GM23338 (cell line): ENCODE data around the gene IL19. TPM values are rescaled to one million over a fixed set of nuclear protein-coding genes. Genes with fewer than 3 reads are reported as not detected.

Experiments
- ATAC-seq: fragments of 200-7000 bp; cut with Tn5 transposase; 3 replicates; pipeline ENCODE4 v1.9.1; 2020
- DNase-seq: peaks from one replicate; pipeline ENCODE4 v3.0.0-alpha.2; 2015; ENCODE audit warnings: low spot score
- H2AFZ ChIP-seq: fragments of 200-600 bp; sonication (generic); 2 replicates; pipeline ENCODE4 v1.8.0; 2016; ENCODE audit warnings: antibody characterized with exemption, mild to moderate bottlenecking, moderate library complexity
- H3F3A ChIP-seq: fragments of 200-600 bp; sonication (generic); replicated peaks from 2 replicates; pipeline ENCODE4 v1.8.0; 2017; ENCODE audit warnings: antibody characterized with exemption, mixed run types, low read depth
- H3K27ac ChIP-seq: fragments of 200-600 bp; sonication (generic); 2 replicates; pipeline ENCODE4 v1.6.1; 2016; ENCODE audit warnings: low read depth
- H3K27me3 ChIP-seq: fragments of 200-600 bp; sonication (generic); 2 replicates; pipeline ENCODE4 v1.8.0; 2016; ENCODE audit warnings: mild to moderate bottlenecking, mixed run types, moderate library complexity; ENCODE audit not compliant: insufficient read depth
- H3K36me3 ChIP-seq: fragments of 200-600 bp; sonication (generic); 2 replicates; pipeline ENCODE4 v1.8.0; 2016; ENCODE audit warnings: mild to moderate bottlenecking; ENCODE audit not compliant: insufficient read depth
- H3K4me1 ChIP-seq: fragments of 200-600 bp; sonication (generic); 2 replicates; pipeline ENCODE4 v1.8.0; 2016; ENCODE audit warnings: mild to moderate bottlenecking, moderate library complexity; ENCODE audit not compliant: insufficient read depth
- H3K4me2 ChIP-seq: fragments of 200-600 bp; sonication (generic); 2 replicates; pipeline ENCODE4 v1.7.1; 2017; ENCODE audit warnings: mixed run types
- H3K4me3 ChIP-seq: fragments of 200-600 bp; sonication (generic); 2 replicates; pipeline ENCODE4 v1.6.1; 2016; ENCODE audit warnings: mixed run types
- H3K79me2 ChIP-seq: fragments of 200-600 bp; sonication (generic); replicated peaks from 2 replicates; pipeline ENCODE4 v1.8.0; 2017; ENCODE audit warnings: mild to moderate bottlenecking; ENCODE audit not compliant: insufficient read depth
- H3K9me2 ChIP-seq: fragments of 200-600 bp; sonication (generic); 2 replicates; pipeline ENCODE4 v1.8.0; 2017; ENCODE audit not compliant: insufficient read depth
- H4K20me1 ChIP-seq: fragments of 200-600 bp; sonication (generic); replicated peaks from 2 replicates; pipeline ENCODE4 v1.8.0; 2017; ENCODE audit warnings: mild to moderate bottlenecking; ENCODE audit not compliant: insufficient read depth
- H3K27ac Mint-ChIP-seq: 2 replicates; pipeline ENCODE4 v1.8.0; 2020; ENCODE audit warnings: inconsistent platforms, mild to moderate bottlenecking, moderate library complexity, mixed read lengths
- H3K27me3 Mint-ChIP-seq: 3 replicates; pipeline ENCODE4 v1.8.0; 2022; ENCODE audit warnings: low read depth, mild to moderate bottlenecking, moderate library complexity, mixed read lengths, inconsistent platforms; ENCODE audit not compliant: insufficient read depth, poor library complexity
- H3K36me3 Mint-ChIP-seq: 3 replicates; pipeline ENCODE4 v1.8.0; 2021; ENCODE audit warnings: low read depth, mild to moderate bottlenecking, inconsistent platforms, moderate library complexity, mixed read lengths
- H3K4me1 Mint-ChIP-seq: 3 replicates; pipeline ENCODE4 v1.8.0; 2020; ENCODE audit warnings: mild to moderate bottlenecking, inconsistent platforms, mixed read lengths
- H3K4me3 Mint-ChIP-seq: 3 replicates; pipeline ENCODE4 v1.8.0; 2021; ENCODE audit warnings: moderate library complexity, mild to moderate bottlenecking, inconsistent platforms, mixed read lengths
- H3K9me3 Mint-ChIP-seq: 3 replicates; pipeline ENCODE4 v1.8.0; 2020; ENCODE audit warnings: moderate library complexity, mild to moderate bottlenecking, inconsistent platforms, mixed read lengths
- EZH2 ChIP-seq: fragments of 200-600 bp; sonication (generic); IDR thresholded peaks from one replicate; pipeline ENCODE4 v1.8.0; 2017; ENCODE audit warnings: antibody characterized with exemption, mild to moderate bottlenecking, low read depth; ENCODE audit not compliant: unreplicated experiment
- EZH2phosphoT487 ChIP-seq: fragments of 200-600 bp; sonication (generic); IDR thresholded peaks from one replicate; pipeline ENCODE4 v1.8.1; 2018; ENCODE audit warnings: antibody characterized with exemption; ENCODE audit not compliant: unreplicated experiment
- JUNB ChIP-seq: IDR thresholded peaks from one replicate; pipeline ENCODE4 v1.6.1; 2016; ENCODE audit warnings: antibody characterized with exemption; ENCODE audit not compliant: unreplicated experiment
- NANOG ChIP-seq: IDR thresholded peaks from 2 replicates; pipeline ENCODE4 v1.6.1; 2016; ENCODE audit warnings: antibody characterized with exemption, borderline replicate concordance
- POLR2AphosphoS5 ChIP-seq: IDR thresholded peaks from 2 replicates; pipeline ENCODE4 v1.6.1; 2016; ENCODE audit warnings: antibody characterized with exemption, low read depth
- STAT1 ChIP-seq: IDR thresholded peaks from one replicate; pipeline ENCODE4 v1.6.1; 2016; ENCODE audit warnings: antibody characterized with exemption; ENCODE audit not compliant: unreplicated experiment
- ZNF114 ChIP-seq: fragments of 250-450 bp; sonication (Bioruptor Pico); IDR thresholded peaks from 2 replicates; pipeline ENCODE4 v1.5.0; 2020; ENCODE audit warnings: mild to moderate bottlenecking, moderate library complexity
- ZNF331 ChIP-seq: fragments of 250-450 bp; sonication (Bioruptor Pico); IDR thresholded peaks from 2 replicates; pipeline ENCODE4 v1.5.0; 2020; ENCODE audit warnings: low read depth, mild to moderate bottlenecking, moderate library complexity
- polyA plus RNA-seq: library from polyadenylated mRNA; unstranded; fragments of >200 nt; fragmentation: Nextera tagmentation; extraction: Ambion mirVana; gene quantifications from 2 replicates; pipeline ENCODE4 v1.2.1, GENCODE V29; 2016
- total RNA-seq: library from RNA; depleted of rRNA; stranded (reverse); fragments of >200 nt; shearing (Covaris generic); gene quantifications from 2 replicates; pipeline ENCODE4 v1.2.3, GENCODE V29; 2014
- TF ChIP-seq, protein P1 (sequence below): IDR thresholded peaks from one replicate; pipeline ENCODE4 v1.6.1; 2018; ENCODE audit warnings: antibody characterized with exemption; ENCODE audit not compliant: unreplicated experiment
- TF ChIP-seq, protein P2 (sequence below), 2 experiments: fragments of 200-600 bp in 1 of 2; sonication (generic) in 1 of 2; conservative IDR thresholded peaks; 2 replicates each; pipeline versions ENCODE4 v1.5.1 to v1.6.1; 2016 to 2017; ENCODE audit warnings: antibody characterized with exemption in 2 of 2, low read depth in 2 of 2, mild to moderate bottlenecking in 2 of 2, moderate library complexity in 1 of 2
- TF ChIP-seq, protein P3 (sequence below): IDR thresholded peaks from 2 replicates; pipeline ENCODE4 v1.6.1; 2016; ENCODE audit warnings: antibody characterized with exemption
- TF ChIP-seq, protein P4 (sequence below): fragments of 250-450 bp; sonication (Bioruptor Pico); IDR thresholded peaks from 2 replicates; pipeline ENCODE4 v1.5.0; 2020; ENCODE audit warnings: mild to moderate bottlenecking, moderate library complexity

IL19 gene
- total and polyA plus RNA-seq, 2 experiments from 2014 or later = not detected

DNA sequence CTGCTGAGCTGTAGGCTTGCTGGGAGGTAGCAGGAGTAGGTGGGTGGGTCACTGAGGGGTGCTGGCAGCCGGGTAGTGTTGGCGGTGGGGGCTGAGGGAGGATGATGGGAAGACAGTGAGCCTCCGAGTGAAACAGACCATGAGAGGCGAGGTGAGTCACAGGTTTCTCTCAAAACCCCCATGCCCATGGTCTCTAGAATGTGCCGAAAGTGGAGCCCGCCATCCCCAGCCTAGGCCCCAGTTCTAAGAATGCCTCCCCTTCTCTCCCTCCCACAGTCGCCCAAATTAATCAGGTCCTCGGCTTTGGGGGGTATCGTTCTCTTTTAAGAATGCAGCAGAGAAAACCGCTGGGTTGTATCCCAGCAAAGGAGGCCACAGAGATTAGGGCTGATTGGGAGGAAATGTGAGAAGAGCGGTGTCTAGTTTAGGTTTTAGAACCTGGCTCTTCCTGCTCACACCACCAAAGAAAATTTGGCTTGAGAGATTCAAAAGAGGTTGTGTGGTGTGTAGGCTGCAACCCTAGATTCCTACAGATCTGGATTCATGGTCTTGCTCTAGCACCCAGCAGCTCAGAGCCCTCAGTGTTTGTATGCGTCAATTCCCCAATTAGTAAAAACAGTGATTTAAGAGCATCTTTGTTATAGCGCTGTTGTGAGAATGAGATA, 27.7 kb upstream of the IL19 start (continued):
- TF ChIP-seq, protein P1, sequence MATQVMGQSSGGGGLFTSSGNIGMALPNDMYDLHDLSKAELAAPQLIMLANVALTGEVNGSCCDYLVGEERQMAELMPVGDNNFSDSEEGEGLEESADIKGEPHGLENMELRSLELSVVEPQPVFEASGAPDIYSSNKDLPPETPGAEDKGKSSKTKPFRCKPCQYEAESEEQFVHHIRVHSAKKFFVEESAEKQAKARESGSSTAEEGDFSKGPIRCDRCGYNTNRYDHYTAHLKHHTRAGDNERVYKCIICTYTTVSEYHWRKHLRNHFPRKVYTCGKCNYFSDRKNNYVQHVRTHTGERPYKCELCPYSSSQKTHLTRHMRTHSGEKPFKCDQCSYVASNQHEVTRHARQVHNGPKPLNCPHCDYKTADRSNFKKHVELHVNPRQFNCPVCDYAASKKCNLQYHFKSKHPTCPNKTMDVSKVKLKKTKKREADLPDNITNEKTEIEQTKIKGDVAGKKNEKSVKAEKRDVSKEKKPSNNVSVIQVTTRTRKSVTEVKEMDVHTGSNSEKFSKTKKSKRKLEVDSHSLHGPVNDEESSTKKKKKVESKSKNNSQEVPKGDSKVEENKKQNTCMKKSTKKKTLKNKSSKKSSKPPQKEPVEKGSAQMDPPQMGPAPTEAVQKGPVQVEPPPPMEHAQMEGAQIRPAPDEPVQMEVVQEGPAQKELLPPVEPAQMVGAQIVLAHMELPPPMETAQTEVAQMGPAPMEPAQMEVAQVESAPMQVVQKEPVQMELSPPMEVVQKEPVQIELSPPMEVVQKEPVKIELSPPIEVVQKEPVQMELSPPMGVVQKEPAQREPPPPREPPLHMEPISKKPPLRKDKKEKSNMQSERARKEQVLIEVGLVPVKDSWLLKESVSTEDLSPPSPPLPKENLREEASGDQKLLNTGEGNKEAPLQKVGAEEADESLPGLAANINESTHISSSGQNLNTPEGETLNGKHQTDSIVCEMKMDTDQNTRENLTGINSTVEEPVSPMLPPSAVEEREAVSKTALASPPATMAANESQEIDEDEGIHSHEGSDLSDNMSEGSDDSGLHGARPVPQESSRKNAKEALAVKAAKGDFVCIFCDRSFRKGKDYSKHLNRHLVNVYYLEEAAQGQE = no peak
- TF ChIP-seq EZH2 (no peak), ZNF331 (CRISPR knock-in tag) (no peak), JUNB (no peak), POLR2AphosphoS5 (no peak), EZH2phosphoT487 (no peak), ZNF114 (CRISPR knock-in tag) (no peak), NANOG (no peak), STAT1 (no peak)
- TF ChIP-seq, protein P2, sequence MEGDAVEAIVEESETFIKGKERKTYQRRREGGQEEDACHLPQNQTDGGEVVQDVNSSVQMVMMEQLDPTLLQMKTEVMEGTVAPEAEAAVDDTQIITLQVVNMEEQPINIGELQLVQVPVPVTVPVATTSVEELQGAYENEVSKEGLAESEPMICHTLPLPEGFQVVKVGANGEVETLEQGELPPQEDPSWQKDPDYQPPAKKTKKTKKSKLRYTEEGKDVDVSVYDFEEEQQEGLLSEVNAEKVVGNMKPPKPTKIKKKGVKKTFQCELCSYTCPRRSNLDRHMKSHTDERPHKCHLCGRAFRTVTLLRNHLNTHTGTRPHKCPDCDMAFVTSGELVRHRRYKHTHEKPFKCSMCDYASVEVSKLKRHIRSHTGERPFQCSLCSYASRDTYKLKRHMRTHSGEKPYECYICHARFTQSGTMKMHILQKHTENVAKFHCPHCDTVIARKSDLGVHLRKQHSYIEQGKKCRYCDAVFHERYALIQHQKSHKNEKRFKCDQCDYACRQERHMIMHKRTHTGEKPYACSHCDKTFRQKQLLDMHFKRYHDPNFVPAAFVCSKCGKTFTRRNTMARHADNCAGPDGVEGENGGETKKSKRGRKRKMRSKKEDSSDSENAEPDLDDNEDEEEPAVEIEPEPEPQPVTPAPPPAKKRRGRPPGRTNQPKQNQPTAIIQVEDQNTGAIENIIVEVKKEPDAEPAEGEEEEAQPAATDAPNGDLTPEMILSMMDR (conservative IDR thresholded peaks at IDR 0.05; ENCODE audit: low read depth in 2 of 2) = no peak
- TF ChIP-seq, protein P3, sequence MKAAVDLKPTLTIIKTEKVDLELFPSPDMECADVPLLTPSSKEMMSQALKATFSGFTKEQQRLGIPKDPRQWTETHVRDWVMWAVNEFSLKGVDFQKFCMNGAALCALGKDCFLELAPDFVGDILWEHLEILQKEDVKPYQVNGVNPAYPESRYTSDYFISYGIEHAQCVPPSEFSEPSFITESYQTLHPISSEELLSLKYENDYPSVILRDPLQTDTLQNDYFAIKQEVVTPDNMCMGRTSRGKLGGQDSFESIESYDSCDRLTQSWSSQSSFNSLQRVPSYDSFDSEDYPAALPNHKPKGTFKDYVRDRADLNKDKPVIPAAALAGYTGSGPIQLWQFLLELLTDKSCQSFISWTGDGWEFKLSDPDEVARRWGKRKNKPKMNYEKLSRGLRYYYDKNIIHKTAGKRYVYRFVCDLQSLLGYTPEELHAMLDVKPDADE = no peak

DNA sequence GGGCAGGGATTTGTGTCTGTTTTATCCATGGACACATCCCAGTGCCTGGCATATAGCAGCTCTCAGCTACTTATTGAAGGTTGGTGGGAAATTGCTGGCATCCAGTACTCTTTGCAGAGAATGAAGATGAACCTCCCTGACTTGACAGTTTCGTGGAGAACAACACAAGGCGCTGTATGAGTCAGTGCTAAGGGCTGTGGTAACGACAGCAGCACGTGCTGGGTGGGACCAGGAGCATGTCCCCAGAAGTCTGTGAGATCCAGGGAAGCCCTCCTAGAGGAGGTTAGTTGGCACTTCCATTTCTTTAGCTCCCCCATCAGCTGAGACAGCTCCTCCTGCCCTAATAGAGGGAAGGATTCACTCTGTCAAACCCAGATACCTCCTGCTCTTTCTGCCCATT, 25.9 kb upstream of the IL19 start:
- H3K4me3 ChIP-seq = no peak overlapping the region
- no peaks in the 10 kb centered on the region for H3K9me2 ChIP-seq
- no peaks in the 10 kb centered on the region for H3K36me3 ChIP-seq
- no peak overlapping the region for H3K27ac Mint-ChIP-seq
- no peak overlapping the region for H2AFZ ChIP-seq
- H3K79me2 ChIP-seq = no peaks in the 10 kb centered on the region
- H3K9me3 Mint-ChIP-seq = no peaks in the 10 kb centered on the region
- H3K27me3 ChIP-seq = peaks cover 6% of the 10 kb centered on the region; the same call in 1 of the 2 replicates
- H3K4me2 ChIP-seq = no peak overlapping the region
- H3K4me3 Mint-ChIP-seq = no peak overlapping the region
- peaks cover 2% of the 10 kb centered on the region for H3K27me3 Mint-ChIP-seq
- H3K36me3 Mint-ChIP-seq = no peaks in the 10 kb centered on the region
- no peak for DNase-seq
- H3K4me1 ChIP-seq = no peaks in the 10 kb centered on the region
- no peak overlapping the region for H3K27ac ChIP-seq
- no peaks in the 10 kb centered on the region for H3F3A ChIP-seq
- no peak for ATAC-seq
- peaks cover 5% of the 10 kb centered on the region; the same call in 1 of the 2 replicates for H4K20me1 ChIP-seq
- H3K4me1 Mint-ChIP-seq = peaks cover 2% of the 10 kb centered on the region; the same call in 1 of the 3 replicates
- TF ChIP-seq STAT1 = no peak
- TF ChIP-seq, protein P4, sequence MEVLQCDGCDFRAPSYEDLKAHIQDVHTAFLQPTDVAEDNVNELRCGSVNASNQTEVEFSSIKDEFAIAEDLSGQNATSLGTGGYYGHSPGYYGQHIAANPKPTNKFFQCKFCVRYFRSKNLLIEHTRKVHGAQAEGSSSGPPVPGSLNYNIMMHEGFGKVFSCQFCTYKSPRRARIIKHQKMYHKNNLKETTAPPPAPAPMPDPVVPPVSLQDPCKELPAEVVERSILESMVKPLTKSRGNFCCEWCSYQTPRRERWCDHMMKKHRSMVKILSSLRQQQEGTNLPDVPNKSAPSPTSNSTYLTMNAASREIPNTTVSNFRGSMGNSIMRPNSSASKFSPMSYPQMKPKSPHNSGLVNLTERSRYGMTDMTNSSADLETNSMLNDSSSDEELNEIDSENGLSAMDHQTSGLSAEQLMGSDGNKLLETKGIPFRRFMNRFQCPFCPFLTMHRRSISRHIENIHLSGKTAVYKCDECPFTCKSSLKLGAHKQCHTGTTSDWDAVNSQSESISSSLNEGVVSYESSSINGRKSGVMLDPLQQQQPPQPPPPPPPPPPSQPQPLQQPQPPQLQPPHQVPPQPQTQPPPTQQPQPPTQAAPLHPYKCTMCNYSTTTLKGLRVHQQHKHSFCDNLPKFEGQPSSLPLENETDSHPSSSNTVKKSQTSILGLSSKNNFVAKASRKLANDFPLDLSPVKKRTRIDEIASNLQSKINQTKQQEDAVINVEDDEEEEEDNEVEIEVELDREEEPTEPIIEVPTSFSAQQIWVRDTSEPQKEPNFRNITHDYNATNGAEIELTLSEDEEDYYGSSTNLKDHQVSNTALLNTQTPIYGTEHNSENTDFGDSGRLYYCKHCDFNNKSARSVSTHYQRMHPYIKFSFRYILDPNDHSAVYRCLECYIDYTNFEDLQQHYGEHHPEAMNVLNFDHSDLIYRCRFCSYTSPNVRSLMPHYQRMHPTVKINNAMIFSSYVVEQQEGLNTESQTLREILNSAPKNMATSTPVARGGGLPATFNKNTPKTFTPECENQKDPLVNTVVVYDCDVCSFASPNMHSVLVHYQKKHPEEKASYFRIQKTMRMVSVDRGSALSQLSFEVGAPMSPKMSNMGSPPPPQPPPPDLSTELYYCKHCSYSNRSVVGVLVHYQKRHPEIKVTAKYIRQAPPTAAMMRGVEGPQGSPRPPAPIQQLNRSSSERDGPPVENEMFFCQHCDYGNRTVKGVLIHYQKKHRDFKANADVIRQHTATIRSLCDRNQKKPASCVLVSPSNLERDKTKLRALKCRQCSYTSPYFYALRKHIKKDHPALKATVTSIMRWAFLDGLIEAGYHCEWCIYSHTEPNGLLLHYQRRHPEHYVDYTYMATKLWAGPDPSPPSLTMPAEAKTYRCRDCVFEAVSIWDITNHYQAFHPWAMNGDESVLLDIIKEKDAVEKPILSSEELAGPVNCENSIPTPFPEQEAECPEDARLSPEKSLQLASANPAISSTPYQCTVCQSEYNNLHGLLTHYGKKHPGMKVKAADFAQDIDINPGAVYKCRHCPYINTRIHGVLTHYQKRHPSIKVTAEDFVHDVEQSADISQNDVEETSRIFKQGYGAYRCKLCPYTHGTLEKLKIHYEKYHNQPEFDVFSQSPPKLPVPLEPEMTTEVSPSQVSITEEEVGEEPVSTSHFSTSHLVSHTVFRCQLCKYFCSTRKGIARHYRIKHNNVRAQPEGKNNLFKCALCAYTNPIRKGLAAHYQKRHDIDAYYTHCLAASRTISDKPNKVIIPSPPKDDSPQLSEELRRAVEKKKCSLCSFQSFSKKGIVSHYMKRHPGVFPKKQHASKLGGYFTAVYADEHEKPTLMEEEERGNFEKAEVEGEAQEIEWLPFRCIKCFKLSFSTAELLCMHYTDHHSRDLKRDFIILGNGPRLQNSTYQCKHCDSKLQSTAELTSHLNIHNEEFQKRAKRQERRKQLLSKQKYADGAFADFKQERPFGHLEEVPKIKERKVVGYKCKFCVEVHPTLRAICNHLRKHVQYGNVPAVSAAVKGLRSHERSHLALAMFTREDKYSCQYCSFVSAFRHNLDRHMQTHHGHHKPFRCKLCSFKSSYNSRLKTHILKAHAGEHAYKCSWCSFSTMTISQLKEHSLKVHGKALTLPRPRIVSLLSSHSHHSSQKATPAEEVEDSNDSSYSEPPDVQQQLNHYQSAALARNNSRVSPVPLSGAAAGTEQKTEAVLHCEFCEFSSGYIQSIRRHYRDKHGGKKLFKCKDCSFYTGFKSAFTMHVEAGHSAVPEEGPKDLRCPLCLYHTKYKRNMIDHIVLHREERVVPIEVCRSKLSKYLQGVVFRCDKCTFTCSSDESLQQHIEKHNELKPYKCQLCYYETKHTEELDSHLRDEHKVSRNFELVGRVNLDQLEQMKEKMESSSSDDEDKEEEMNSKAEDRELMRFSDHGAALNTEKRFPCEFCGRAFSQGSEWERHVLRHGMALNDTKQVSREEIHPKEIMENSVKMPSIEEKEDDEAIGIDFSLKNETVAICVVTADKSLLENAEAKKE (CRISPR knock-in tag) = no peak
